IPS-20b (cell line): ENCODE measurements around the gene GOLGB1.
"Not testable (repeated sequence)": the region's sequence is repeated elsewhere in the genome, so short reads cannot be mapped to it uniquely, and the experiment has no call there.

Source experiments
- H3K27ac ChIP-seq: one replicate; pipeline ENCODE4 v1.5.1; 2013; ENCODE audit warnings: low read length
- H3K27me3 ChIP-seq: 2 replicates; pipeline ENCODE4 v1.6.1; 2013; ENCODE audit warnings: mild to moderate bottlenecking, low read length, inconsistent platforms; ENCODE audit not compliant: insufficient read depth
- H3K36me3 ChIP-seq: 2 replicates; pipeline ENCODE4 v1.6.1; 2013; ENCODE audit warnings: low read depth, mild to moderate bottlenecking, inconsistent platforms, low read length, moderate library complexity; ENCODE audit not compliant: insufficient read depth
- H3K4me1 ChIP-seq: 2 replicates; pipeline ENCODE4 v1.6.1; 2013; ENCODE audit warnings: mild to moderate bottlenecking, control low read depth, inconsistent platforms, low read length, moderate library complexity; ENCODE audit not compliant: insufficient read depth
- H3K4me3 ChIP-seq: 2 replicates; pipeline ENCODE4 v1.5.1; 2013; ENCODE audit warnings: mild to moderate bottlenecking, low read length, inconsistent platforms
- H3K9ac ChIP-seq: 2 replicates; pipeline ENCODE4 v1.6.1; 2013; ENCODE audit warnings: low read depth, mild to moderate bottlenecking, inconsistent platforms, low read length, moderate library complexity
- H3K9me3 ChIP-seq: 2 replicates; pipeline ENCODE4 v1.6.1; 2013; ENCODE audit warnings: mild to moderate bottlenecking, low read depth, low read length, inconsistent platforms; ENCODE audit not compliant: insufficient read depth

Gene GOLGB1, protein sequence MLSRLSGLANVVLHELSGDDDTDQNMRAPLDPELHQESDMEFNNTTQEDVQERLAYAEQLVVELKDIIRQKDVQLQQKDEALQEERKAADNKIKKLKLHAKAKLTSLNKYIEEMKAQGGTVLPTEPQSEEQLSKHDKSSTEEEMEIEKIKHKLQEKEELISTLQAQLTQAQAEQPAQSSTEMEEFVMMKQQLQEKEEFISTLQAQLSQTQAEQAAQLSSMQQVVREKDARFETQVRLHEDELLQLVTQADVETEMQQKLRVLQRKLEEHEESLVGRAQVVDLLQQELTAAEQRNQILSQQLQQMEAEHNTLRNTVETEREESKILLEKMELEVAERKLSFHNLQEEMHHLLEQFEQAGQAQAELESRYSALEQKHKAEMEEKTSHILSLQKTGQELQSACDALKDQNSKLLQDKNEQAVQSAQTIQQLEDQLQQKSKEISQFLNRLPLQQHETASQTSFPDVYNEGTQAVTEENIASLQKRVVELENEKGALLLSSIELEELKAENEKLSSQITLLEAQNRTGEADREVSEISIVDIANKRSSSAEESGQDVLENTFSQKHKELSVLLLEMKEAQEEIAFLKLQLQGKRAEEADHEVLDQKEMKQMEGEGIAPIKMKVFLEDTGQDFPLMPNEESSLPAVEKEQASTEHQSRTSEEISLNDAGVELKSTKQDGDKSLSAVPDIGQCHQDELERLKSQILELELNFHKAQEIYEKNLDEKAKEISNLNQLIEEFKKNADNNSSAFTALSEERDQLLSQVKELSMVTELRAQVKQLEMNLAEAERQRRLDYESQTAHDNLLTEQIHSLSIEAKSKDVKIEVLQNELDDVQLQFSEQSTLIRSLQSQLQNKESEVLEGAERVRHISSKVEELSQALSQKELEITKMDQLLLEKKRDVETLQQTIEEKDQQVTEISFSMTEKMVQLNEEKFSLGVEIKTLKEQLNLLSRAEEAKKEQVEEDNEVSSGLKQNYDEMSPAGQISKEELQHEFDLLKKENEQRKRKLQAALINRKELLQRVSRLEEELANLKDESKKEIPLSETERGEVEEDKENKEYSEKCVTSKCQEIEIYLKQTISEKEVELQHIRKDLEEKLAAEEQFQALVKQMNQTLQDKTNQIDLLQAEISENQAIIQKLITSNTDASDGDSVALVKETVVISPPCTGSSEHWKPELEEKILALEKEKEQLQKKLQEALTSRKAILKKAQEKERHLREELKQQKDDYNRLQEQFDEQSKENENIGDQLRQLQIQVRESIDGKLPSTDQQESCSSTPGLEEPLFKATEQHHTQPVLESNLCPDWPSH (N-terminal part only)

DNA sequence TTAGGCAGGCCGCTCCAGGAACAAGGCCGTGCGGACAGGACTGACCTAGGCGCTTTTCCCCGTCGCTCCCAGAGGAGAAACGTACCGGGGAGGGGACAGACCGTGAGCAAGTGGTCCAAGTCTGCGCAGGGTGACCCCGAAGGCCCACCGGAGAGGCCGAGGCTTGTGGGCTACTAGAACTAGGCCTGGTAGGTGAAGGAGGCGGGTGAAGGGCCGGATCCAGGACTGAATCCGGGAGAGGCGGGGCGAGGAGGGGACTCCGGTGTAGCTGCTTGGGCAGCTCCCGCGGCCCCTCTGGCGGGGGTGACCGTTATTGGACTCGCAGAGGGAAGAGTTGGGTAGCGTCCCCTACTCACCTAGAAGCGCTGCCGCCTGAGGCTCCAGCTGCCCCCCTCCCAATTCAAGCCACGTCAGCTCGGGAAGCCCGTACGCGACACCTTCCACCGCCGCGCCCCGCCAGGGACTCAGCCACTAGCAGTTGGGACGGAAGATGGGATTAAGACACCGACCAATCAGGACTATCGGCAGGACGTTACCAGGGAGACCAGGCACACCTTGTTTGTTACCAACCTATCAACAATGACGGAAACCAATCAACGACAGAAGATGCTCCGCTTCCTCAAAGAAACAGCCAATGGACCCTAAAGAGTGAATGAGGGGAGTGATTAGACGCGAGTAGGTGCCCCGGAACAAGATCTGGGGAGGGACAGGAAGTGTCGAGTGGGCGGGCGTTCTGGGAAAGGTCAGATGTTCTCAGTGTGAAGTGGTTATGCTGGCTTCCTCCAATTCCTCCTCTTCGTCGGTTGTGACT, at the start of gene GOLGB1:
Gene GOLGB1, minus strand, starts transcription at position 466 of the 811 bp plus-strand sequence. CDS start 18,770 bp downstream, outside the sequence.
- Histone ChIP-seq H3K4me3 (peak within 1 kb of the TSS; percentile 95), H3K27ac (peak within 1 kb of the TSS; percentile 64), H3K36me3 (no peaks in the 10 kb centered on the region), H3K9ac (peak within 1 kb of the TSS; percentile 91), H3K27me3 (no peaks in the 10 kb centered on the region), H3K4me1 (peaks cover 10% of the 10 kb centered on the region; the same call in 1 of the 2 replicates), H3K9me3 (no peaks in the 10 kb centered on the region)

DNA sequence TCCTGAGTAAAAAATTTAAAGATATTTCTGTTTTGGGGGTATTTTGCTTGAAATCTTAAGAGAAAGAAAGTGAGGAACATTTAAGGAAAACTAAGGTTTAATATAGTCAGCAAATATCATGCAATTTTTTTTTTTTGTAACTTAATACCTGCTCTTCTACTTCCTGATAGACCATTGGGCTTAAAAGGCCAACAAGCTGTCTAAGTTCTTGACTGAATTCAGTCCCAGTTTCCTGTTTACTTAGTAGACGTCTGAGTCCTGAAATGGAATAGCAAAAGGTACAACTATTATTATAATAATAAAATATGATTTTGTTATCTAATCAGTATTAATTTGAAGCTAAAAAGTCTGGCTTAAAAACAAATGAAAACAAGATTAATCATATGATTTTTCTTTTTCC, 47.4 kb upstream of the GOLGB1 start:
- Histone ChIP-seq H3K27ac (no peak overlapping the region), H3K36me3 (peaks cover 45% of the 10 kb centered on the region), H3K9me3 (no peaks in the 10 kb centered on the region), H3K4me1 (no peaks in the 10 kb centered on the region), H3K4me3 (no peak overlapping the region), H3K9ac (no peak overlapping the region), H3K27me3 (no peaks in the 10 kb centered on the region)

DNA sequence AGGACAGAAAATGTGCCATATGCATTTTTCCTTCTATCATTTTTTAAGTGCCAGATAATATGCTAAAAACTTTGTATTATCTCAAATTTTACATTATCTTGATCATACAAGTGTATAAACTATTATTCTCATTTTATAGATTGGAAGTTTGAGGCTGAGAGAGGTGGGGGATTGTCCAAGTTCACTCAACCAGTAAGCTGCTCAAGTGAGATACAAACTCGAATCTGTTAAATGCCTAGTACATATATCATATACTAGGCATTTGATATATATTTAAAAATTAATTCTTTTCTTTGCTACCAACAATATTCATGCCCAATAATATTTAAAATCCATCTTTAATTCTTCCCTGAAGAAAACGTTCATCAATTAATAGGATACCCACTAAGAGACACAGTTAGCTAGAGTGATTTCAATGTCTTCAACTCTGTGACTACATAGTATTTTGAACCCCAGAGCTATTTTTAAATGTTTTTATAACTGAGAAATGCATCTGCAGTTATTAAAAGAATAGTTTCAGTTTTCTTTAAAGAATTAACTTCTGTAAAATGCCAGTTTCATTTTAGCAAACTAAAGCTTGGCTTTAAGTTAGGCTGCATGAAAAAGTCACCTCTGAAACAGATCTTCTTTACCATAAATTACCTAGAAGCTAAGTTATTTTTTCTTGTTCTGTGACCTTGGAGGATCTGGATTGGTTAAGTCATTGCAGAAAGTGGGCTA, 44.9 kb upstream of the GOLGB1 start:
- peaks cover 47% of the 10 kb centered on the region for H3K36me3 ChIP-seq
- H3K9me3 ChIP-seq: no peaks in the 10 kb centered on the region
- no peak overlapping the region for H3K4me3 ChIP-seq
- H3K27me3 ChIP-seq: no peaks in the 10 kb centered on the region
- no peaks in the 10 kb centered on the region for H3K4me1 ChIP-seq
- H3K9ac ChIP-seq: no peak overlapping the region
- H3K27ac ChIP-seq: no peak overlapping the region

DNA sequence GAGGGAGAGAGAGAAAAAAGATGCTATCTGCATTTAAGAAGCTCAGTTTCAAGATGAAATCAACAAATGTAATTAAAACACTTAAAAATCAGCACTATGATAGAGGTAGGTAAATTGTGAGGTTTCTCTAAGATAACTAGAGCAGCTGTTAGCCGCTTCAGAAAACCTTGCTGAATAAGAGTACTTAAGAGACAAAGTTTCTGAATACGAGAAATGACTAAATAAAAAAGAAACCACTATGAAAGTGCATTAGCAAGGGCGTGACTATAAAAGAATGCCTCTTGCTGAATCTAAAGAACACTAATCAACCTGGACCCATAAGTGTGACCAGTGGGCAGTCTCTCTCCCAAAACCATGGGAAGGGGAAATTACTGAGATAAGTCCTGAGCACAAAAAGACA, 43.5 kb upstream of the GOLGB1 start:
- no peak overlapping the region for H3K27ac ChIP-seq
- no peaks in the 10 kb centered on the region for H3K4me1 ChIP-seq
- H3K9ac ChIP-seq: no peak overlapping the region
- peaks cover 47% of the 10 kb centered on the region for H3K36me3 ChIP-seq
- H3K9me3 ChIP-seq: no peaks in the 10 kb centered on the region
- no peak overlapping the region for H3K4me3 ChIP-seq
- H3K27me3 ChIP-seq: no peaks in the 10 kb centered on the region

DNA sequence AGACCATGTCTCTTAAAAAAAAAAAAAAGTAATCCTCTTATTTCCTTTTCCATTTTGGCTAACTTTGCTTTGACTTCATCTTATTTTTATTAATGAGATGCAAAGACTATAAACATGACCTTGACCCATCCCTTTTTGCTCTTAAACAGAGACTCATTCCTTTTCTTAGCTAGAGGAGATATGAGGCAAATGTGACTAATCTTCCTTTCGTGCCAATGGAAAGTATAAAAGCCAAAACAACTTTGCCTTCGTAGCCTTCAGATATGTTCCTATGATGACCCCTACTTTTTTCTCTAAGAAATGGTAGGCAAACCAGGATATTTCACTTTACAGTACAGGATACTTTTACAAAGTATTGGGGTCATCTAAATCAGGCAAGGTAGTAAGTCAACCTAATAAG, 36.9 kb upstream of the GOLGB1 start:
- Histone ChIP-seq H3K4me3 (no peak overlapping the region), H3K36me3 (peaks cover 81% of the 10 kb centered on the region), H3K4me1 (no peaks in the 10 kb centered on the region), H3K9ac (no peak overlapping the region), H3K9me3 (no peaks in the 10 kb centered on the region), H3K27ac (no peak overlapping the region), H3K27me3 (no peaks in the 10 kb centered on the region)

DNA sequence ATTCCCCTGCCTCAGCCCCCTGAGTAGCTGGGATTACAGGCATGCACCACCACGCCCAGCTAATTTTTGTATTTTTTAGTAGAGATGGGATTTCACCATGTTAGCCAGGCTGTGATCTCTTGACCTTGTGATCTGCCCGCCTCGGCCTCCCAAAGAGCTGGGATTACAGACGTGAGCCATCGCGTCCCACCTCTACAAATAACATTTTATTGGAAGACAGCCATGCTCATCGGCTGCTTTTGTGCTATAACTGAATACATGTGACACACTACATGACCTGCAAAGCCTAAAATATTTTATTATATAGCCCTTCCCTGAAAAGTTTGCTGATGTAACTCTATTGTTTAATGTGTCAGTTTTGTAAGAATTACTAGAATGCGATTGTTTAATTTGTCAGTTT, 33.2 kb upstream of the GOLGB1 start:
- H3K9ac ChIP-seq, H3K27ac ChIP-seq, H3K9me3 ChIP-seq, H3K4me1 ChIP-seq, H3K27me3 ChIP-seq, H3K4me3 ChIP-seq: not testable (repeated sequence)
- peaks cover 86% of the 10 kb centered on the region for H3K36me3 ChIP-seq

DNA sequence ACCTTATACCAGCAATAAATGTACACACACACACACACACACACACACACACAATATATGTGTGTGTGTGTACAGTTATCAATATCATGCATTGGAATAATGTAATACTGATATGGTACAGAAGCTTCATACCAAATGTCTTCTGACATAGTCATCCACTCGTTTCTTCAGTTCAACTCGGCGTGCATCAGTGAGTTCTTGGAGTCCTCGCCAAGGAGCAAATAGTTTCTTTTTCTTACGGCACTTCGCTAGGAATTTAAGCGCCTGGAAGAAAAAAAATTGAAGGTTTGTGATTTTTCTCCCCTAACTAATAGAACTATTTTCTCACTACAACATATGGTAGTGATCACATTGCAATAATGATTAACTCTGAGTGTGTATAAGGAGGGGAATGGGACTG, 32.1 kb upstream of the GOLGB1 start:
- Histone ChIP-seq H3K27me3 (no peaks in the 10 kb centered on the region), H3K36me3 (peaks cover 87% of the 10 kb centered on the region), H3K4me1 (no peaks in the 10 kb centered on the region), H3K9ac (no peak overlapping the region), H3K27ac (no peak overlapping the region), H3K4me3 (no peak overlapping the region), H3K9me3 (no peaks in the 10 kb centered on the region)

DNA sequence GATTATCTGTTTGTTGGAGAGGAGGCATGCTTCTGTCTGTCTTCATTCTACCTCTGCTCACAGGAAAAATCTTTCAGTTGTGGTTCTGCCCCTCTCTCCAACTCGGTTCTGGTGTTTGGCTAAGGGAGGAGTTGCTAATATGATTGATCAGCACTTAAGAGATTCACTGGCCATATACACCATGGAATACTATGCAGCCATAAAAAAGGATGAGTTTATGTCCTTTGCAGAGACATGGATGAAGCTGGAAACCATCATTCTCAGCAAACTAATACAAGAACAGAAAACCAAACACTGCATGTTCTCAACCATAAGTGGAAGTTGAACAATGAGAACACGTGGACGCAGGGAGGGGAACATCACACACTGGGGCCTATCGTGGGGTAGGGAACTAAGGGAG, 25.6 kb upstream of the GOLGB1 start:
- not testable (repeated sequence) for H3K27me3 ChIP-seq, H3K9ac ChIP-seq, H3K4me3 ChIP-seq, H3K27ac ChIP-seq, H3K4me1 ChIP-seq, H3K9me3 ChIP-seq
- peaks cover 81% of the 10 kb centered on the region for H3K36me3 ChIP-seq

DNA sequence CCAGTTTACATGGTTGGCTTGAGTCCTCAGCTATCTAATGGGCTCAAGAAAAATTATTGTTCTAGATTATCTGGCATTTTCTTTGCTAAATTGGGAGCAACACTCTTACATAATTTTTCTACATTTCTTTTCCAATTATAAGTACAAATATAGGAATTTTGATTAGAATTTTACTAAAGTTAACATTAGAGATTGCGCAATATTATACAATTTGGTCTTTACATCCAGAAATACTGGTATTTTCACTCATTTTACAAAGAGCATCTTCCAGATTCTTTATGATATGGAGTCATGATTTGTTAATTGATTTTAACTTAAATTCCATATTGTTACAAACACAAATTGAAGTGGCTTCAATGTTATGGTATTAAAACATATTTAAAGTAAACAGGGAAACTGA, 19.7 kb upstream of the GOLGB1 start:
- no peaks in the 10 kb centered on the region for H3K9me3 ChIP-seq
- no peaks in the 10 kb centered on the region for H3K4me1 ChIP-seq
- no peaks in the 10 kb centered on the region for H3K27me3 ChIP-seq
- H3K27ac ChIP-seq: no peak overlapping the region
- H3K9ac ChIP-seq: no peak overlapping the region
- peaks cover 44% of the 10 kb centered on the region for H3K36me3 ChIP-seq
- no peak overlapping the region for H3K4me3 ChIP-seq

DNA sequence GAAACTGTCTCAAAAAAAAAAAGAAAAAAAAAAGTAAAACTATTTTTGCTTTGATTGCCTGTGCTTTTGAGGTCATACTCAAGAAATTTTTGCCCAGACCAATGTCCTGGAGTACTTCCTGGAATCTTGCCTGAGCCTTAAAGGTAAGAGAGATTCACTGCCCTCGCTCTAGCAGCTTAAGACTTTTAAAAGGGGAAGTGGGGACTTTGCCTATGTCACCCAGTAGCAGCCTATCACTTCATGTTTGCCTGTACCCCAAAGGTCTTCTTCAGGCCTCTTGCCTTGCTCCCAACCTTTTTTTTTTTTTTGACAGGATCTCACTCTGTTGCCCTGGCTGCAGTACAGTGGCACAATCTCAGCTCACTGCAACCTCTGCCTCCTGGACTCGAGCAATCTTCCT, 18.9 kb upstream of the GOLGB1 start:
- Histone ChIP-seq H3K27me3 (no peaks in the 10 kb centered on the region), H3K4me3 (no peak overlapping the region), H3K4me1 (no peaks in the 10 kb centered on the region), H3K9me3 (no peaks in the 10 kb centered on the region), H3K9ac (no peak overlapping the region), H3K36me3 (peaks cover 37% of the 10 kb centered on the region), H3K27ac (no peak overlapping the region)
